Measurements from ENCODE around the gene ARHGAP32.
"Not testable (repeated sequence)": the region's sequence is repeated elsewhere in the genome, so short reads cannot be mapped to it uniquely, and the experiment has no call there.

Gene ARHGAP32

DNA sequence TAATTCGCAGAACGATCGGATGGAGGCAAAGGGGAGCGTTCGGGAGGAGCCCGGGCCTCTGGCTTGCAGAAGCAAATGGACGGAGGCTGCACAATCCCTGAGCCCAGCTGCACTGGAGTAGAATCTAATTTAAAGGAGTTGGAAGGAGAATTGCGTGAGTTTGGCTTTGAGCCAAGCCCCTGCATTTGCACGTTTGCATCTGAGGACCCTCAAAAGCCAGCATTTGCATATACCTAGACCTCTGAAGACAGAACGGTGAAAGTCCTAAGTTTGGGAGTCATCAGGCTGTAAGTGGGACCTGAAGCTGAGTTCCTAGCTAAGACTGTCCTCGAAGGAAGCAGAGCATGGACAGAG lies 265.0 kb downstream of the ARHGAP32 start:
- DNase-seq: no peak

DNA sequence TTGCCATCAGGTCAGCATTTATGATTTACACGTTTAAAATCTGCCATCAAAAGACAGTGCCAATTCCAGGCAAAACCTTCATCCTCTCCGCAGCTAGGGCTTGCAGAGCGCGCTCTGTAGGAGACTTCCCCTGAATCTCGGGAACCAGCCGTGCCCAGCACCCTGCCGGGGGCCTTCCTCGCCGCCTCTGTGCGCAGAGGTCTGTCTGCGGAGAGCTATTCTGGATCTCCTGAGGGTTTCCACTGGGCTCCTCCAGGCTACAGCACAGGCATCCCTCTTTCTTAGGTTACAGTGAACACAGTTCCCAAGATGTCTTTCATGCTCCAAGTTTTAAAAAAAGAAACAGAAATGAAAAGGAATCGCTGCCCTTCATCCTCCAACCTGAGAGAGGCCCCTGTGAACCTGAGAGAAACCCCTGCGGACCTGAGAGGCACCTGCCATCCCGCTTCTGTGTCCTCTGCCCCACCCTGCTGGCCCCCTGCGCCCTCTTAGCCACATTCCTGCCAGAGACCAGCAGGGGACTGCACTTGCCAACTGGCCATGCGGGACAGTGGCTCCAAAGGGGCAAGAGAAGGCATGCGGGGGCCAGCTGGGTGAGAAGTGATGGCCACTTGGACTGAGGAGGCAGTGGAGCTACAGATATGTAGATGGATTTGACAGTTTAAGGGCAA lies 265.6 kb downstream of the ARHGAP32 start:
- DNase-seq: no peak

DNA sequence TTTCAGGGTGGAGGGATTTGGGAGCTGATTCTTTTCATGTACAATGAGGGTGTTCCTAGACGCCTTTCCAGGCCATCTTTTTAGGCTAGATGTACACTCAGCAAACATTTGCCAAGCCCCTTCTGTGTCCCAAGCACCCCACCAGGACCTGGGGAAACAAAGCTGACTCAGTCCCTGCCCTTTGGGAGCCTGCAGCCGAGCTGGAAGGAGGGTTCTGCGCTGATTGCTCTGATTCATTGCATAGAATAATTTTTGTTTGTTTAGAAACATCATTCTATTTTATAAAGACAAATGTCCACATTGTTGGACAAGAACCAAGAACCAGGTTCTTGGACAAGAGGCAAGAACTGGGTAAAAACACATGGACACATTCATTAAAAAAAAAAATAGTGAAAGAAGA lies 266.1 kb downstream of the ARHGAP32 start:
- DNase-seq: no peak

DNA sequence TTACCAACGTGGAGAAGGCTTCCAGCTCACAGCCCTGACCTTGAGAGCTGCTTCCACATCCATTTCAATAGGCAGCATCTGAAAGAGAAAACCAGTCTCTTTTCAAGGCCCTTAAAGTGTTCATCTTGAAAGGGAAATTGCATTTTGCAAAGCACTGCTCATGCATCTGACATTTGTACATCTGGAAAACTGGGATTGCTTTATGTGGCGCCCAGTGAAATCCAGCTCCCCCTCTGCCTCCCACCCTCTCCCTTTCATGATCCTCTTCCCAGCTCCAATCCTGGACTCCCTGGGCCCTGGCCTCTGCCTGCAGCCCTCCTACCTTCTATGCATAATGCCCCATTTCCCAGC lies 266.9 kb downstream of the ARHGAP32 start:
- DNase-seq: no peak

DNA sequence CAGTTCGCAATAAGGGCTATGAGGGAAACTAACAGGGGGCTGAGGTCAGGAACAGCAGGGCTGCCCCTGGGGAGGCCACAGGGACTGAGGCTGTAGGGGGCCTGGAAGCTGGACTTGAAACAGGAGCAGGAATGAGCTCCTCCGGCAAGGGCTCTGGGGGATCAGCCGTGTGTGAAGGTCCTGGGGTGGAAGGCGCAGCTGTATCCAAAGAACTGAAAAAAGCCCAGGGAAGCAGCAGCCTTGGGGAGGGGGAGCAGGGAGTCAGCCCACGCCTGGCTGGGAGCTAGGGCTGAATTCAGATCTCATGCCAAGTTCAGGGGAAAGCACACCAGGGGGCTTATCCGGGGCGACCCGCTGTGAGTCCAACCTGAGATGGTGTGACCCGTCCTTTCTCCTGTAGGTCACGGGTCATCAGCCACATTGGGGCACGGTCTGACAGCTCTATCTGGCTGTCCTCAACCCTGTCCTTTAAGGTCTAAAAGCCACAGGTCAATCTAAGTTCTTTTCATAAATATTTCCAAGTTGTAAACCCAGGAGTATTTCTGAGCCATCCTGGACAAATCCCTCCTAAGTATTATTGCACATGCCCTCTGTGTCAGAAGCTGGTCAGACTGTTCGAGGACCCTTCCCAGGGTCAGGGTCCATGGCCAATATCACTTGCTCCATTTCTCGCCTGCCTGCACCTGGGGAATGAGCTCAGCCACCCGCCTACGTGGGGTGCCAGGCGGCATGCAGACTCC lies 267.4 kb downstream of the ARHGAP32 start:
- no peak for DNase-seq

DNA sequence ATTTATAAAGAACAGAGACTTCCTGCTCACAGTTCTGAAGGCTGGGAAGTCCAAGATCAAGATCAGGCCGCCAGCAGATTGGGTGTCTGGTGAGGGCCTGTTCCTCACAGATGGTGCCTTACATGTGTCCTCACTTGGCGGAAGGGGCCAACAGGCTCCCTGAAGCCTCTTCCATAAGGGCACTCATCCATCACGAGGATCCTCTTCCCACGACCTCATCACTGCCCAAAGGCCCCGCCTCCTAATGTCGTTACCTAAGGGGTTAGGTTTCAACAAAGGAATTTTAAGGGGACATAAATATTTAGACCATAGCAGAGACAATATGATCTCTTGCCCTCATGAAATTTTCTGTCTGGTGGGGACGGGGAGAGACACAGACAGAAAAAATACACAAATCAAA lies 268.0 kb downstream of the ARHGAP32 start:
- no peak for DNase-seq

DNA sequence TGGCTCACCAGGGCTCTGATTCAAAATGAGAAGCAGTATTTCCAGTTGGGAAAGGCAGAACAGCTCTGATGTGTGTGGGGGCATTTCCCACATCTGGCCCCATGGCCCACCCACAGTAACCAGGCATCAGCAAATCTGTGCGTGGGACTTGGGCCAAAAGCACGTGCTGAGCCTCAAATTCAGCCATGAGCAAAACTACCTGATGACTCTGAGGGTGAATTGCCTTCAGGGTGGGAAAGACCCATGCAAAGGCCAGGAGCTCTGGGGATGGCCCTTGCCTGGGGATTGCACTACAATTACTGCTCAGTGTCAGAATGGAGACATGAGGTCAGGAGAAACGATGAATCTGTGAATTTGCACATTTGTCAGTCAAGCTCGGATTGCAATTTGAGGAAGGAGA lies 270.3 kb downstream of the ARHGAP32 start:
- no peak for DNase-seq

DNA sequence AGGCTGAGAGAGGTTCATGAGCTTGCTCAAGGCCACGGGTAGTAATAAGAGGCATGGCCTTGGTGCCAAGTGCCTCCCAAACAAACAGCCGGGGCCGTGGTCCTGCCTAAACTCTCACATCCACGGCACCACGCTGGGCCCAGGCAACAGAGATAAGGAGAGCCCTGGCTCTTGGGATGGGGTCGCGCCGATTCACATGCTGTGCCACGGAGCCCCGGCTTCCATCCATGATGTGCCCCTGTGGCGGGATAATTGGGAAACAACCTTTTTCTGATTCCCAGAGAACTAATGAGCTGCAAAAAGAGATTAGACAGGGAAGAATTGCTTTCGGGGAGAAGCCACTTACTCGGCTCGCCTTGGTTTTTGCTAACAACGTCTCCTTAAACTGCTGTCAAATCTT lies 271.5 kb downstream of the ARHGAP32 start:
- DNase-seq: no peak

DNA sequence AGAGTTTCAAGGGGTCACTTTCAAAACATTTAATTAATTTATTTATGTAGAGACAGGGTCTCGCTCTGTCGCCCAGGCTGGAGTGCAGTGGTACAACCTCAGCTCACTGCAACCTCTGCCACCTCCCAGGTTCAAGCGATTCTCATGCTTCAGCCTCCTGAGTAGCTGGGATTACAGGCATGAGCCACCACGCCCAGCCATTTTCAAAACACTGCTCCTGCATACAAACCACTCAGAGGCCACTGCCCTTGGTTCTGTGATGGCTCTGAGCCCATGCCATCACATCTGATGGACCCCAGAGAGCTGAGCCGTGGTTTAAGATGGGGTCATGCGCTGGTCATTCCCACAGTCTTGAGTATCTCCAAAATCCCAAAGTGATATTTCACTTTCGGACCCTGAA lies 272.5 kb downstream of the ARHGAP32 start:
- DNase-seq: not testable (repeated sequence)

DNA sequence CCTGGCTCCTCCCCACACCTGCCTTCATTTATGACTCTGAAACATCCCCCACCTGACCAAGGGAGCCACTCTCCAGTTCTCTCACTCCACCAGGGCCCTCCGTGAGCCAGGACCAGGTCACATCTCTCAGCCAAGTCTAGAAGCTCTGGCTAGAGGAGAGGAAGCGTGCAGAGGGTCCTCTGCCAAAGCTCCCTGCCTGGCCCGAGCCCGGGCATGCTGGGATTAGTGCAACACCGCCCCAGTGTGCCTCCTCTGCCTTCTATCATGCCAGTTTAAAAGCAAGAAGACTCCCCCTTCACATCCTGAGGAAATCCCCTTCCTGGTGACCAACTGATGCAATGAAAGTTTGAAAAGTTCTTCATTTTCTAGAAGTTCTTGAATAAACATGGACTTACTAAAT lies 272.9 kb downstream of the ARHGAP32 start:
- no peak for DNase-seq

DNA sequence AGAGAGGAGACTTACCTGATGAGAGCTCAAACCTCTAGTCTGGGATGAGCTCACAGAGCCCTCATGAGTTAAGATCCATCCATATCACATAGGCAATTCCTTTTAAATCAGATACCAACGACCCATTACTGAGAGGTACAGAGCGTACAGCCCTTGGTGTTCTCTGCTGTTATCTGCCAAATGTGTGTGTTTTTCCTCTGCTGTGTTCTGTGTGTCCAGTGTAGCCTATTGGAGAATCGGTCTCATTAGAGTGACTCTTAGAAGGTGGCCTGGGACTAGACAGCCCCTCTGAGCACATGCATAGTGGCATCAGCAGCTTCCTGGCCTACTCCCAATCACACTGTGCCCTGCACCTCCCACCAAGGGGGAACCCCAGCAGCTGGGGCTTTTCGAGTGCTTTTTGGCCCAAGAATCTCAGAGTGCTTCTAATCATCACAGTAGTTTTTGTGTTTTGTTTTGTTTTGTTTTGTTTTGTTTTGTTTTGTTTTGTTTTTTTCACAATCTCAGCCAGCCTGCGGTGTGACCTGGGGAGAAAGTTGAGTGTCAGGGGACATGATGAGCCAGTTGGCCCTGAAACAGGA lies 274.9 kb downstream of the ARHGAP32 start:
- DNase-seq: no peak

DNA sequence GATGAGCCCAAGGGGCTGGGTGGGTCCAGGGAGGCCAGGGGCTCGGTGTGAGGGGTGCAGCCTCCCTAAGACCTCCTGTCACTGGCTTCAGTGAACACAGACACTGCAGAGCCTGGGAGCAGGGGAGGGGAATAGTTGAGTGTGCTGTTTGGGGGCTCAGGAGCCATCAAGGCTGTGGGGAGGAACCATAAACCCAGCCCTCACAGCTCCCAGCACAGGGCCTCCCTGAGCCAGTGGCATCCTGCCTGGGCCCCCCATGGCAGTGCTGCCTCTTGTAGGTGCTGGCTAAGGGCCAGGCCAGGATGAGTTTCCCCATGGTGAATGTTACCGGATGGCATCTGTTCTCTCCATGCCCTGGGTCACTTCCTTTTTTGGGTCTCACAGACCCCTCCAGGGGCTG lies 275.4 kb downstream of the ARHGAP32 start:
- DNase-seq: no peak

DNA sequence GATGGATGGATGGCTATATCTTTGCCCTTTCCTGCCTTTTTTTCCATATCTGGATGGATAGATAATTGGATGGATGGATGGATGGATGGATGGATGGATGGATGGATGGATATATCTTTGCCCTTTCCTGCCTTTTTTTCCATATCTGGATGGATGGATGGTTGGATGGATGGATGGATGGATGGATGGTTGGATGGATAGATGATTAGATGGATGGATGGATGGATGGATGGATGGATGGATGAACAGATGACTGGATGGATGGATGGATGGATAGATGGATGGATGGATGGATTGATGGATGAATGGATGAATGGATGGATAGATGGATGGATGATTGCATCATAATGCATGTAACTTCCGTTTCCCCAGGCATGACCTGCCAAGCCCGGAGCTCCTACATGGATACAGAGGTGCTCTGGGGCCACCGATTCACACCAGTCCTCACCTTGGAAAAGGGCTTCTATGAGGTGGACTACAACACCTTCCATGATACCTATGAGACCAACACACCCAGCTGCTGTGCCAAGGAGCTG lies 276.0 kb downstream of the ARHGAP32 start:
- no peak for DNase-seq

DNA sequence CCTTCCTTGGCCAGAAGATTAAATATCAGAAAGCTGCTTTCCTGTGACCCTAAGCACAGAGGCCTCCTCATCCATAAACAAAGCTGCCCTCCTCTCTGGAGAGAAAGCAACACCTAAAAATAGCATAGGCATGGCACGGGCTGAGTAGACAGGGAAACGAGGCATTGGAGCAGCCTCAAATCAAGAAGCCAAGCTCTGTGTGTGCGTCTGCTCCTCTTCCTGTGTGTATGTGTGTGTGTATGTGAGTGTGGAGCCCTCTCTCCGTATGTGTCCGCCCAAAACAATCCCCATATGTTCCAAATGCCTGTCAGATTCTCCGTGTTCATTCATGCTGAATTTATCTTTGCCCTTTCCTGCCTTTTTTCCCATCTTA lies 277.0 kb downstream of the ARHGAP32 start:
- DNase-seq: no peak
